CD4-positive, alpha-beta T cell treated with Interleukin-12 subunit alpha and Interleukin-12 subunit beta, for 1 hour (primary cell): ENCODE data around the gene SPATC1L.
A peak's percentile ranks its signal among the peaks of the same experiment; 100 is the strongest.
"Not testable (repeated sequence)": the region's sequence is repeated elsewhere in the genome, so short reads cannot be mapped to it uniquely, and the experiment has no call there.

ENCODE experiments used
- DNase-seq: peaks from one replicate; pipeline ENCODE4 v3.0.0-alpha.2; 2020

Gene SPATC1L

DNA sequence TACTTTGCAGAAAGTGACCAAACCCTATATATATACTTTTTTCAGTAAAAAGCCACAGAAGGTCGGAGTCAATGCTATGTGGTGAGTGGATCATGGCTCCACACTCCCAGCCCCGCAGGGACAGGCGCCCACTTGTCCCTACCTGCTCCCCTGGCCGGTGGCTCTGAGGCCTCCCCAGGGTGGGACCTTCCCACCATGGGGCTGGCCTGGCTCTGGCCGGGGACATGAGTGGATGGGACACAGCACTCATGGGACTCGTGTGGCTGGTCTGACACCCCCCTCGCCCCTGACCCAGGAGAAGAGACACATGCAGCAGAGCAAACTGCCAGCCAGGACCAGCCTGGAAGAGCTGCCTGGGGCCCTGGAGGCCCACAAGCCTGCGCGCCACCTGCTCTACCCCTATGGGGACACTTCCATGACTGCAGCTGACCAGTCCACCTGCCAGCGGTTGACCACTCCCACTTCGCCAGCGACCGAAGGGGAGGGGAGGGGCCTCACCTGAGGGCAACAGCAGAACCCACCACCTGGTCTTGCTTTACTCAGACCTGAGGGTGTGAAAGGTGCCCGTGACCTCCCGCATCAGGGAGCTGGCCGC is 2.2 kb downstream of the SPATC1L start:
- DNase-seq = no peak

DNA sequence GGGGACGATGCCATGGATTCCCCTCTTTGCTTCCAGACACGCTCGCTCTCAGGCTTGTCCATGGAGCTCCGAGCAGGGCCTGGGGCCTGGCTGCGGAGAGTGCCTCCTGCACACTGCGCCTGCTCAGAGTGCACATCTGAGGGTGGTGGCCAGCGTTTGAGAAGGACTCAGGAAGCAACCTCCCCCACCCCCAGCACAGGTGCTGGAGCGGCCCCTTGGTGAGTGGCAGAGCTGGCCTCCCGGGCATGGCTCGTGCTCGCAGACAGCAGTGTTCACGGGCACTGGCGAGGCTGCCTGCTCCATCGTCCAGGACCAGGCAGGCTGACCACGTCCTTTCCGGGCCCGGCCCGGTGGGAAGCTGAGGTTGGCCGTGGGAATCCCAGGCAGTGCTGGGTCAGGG is 2.8 kb downstream of the SPATC1L start:
- no peak for DNase-seq

DNA sequence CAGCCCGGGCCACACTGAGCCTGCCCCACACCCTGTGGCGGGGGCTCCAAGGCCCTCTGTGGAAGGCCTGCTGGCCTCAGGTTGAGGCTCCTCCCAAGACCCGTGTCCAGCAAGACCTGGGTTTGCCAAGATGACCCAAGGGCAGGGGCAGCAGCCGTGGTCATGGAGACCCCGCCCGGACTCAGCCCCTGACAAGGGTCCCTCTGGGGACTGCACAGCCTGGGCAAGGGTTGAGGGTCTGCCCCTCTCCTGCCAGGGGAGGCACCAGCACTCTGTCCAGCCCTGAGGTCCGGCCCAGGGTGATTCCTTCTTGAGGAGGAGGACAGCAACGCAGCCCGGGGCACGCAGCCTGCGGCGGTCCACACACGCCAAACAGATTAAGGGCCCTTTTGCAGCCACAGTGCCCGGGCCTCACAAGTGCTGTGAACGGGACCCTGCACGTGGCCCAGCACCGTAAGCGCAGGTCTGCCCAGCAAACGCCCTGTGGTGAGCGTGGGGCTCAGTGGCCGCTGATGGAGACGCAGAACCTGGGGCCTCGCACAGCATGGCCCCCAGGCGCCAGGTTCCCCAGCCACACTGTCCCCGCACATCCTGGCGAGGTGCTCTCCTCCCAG is 3.4 kb downstream of the SPATC1L start:
- no peak for DNase-seq

DNA sequence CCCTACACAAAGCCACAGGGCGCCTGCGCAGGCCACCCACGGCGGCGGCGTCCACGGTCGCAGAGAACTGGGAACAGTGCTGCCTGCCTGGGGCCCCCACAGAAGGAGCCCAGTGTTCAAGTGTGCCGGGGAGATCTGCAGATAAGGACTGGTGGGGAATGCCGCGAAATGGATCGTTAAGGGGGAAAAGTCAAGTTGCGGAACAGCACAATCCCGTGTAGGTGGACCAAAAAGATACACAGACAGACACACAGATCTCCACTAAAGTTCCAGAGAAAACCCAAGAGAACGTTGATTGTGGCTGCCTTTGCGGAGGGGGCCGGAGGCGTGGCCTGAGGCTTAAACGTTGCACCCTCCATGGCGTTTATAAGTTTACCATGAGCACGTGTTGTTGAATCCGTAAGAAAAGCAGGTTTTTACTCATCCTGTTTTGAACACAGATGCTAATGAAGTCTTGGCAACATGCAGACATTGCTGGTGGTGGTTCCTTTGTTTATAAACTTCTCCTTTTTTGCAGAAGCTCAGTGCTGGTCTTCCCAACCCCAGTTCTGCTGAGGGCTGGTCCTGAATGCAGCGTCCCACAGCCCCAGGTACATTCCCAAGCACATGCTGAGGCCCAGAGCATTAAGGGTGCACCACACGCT is 4.1 kb downstream of the SPATC1L start:
- no peak for DNase-seq

DNA sequence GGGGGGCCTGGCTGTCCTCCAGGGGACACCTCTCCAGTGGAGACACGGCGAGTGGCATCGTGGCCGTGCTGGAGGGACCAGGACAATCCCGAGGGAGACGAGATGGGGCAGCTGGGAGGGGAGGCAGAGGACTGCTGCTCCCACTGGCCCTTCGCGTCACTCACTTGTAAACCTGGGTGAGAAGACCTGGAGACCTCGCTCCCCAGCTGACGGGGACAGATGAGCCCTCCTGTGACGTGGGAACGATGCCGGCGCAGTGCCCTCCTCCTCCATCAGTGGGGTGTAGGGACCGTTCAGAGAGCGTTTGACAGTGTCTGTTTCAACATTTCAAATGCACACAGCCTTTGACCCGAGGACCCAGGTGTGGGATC is 4.6 kb downstream of the SPATC1L start:
- DNase-seq = no peak

DNA sequence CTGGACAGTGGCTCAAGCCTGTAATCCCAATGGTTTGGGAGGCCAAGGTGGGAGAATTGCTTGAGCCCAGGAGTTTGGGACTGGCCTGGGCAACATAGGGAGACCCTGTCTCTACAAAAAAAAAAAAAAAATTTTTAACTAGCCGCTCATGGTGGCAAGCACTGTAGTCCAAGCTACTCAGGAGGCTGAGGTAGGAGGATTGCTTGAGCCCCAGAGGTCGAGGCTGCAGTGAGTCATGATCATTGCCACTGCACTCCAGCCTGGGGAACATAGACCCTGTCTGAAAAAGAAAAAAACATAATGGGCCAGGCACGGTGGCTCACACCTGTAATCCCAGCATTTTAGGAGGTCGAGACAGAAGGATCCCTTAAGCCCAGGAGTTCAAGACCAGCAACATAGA is 5.3 kb downstream of the SPATC1L start:
- no peak for DNase-seq

DNA sequence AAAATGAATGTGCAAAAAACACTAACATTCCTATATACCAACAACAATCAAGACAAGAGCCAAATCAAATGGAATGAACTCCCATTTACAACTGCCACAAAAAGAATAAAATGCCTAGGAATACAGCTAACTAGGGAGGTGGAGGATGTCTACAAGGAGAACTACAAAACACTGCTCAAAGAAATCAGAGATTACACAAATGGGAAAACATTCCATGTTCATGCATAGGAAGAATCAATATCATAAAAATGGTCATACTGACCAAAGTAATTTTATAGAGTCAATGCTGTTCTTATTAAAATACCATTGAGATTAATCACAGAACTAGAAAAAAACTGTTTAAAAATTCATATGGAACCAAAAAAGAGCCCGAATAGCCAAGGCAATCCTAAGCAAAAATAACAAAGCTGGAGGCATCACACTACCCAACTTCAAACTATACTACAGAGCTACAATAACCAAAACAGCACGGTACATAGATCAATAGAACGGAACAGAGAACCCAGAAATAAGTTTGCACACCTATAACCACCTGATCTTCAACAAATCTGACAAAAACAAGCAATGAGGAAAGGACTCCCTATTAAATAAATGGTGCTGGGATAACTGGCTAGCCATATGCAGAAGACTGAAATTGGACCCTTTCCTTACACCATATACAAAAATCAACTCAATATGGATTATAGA is 7.7 kb downstream of the SPATC1L start:
- DNase-seq = not testable (repeated sequence)

DNA sequence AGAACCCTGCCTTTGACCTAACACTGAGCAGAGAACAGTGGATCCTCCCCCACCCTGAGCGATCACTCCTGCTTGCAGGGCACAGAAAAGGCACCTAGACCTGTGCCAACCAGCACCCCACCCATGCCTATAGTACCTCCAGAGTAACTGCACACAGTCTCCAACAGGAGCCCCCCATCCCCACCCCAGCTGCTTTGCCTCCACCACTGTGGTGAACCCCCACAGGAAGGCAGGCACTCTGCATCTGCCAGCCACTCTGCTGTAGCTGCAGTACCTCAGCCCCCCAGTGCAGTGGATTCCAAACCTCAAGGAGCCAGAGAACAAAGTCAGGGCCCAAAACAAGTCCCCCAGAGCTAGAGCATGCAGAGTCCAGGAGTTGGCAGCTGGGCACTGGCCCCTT is 10.7 kb downstream of the SPATC1L start:
- DNase-seq = no peak

DNA sequence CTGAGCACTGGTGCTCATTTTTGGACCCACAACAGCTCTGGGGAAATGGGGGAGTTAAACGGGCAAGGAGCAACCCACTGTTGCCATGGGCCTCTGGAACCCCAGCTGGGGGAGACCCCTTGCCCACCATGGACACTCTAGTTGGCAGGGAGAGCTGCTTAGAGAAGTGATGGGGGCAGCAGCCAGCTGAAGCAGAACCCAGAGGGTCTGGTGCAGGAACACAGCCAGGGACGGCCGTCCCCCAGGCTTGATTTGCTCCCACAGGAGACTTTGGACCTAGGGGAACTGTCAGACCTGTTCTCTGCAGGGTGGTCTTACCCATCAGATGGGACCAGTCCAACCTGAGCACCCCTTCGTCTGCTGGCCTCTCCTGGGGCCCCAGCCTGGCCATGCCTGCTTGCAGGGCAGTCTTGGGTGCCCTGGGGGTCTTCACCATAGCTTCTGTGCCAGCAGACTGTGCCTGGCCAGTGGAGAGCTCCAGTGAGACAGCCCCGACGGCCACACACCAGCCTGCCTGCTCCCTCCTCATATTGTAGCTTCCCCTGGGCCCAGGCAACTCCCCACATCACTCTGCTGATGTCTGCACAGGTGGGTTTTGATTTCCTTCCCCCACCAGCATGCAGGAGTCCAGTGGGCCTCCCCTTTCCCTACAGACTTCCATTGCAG is 11.3 kb downstream of the SPATC1L start:
- no peak for DNase-seq

DNA sequence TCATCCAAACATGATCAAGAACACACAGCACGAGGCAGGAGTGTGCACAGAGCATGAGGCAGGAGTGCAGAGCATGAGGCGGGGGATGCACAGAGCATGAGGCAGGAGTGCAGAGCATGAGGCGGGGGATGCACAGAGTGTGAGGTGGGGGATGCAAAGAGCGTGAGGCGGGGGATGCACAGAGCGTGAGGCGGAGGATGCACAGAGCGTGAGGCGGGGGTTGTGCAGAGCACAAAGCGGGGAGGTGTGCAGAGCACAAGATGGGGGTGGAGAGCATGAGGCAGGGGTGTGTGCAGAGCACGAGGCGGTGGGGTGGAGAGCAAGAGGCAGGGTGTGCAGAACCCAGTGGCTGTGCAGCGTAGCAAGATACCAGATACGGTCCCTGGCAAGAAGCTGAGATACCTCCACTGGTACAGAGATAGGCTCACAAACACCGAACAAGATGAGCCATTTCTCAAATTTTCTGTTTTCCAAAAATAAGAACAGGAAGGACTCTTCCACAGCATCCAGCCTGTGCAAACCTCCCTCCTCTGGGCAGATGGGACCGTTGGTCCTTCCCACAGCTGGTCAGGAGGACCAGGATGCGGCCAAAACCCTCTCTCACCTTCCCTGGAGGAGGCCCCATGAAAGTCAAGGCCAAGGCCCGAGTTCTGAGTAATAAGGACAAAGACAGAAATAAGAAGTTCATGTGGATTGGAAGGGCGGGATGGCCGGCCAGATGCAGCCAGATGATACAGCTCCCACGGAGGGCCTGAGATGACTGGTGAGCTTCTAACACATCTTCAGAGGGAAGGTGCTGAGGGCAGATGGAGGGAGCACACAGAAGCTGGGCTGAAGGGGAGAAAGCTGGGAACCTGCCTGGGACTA is 12.0 kb downstream of the SPATC1L start:
- DNase-seq = no peak

DNA sequence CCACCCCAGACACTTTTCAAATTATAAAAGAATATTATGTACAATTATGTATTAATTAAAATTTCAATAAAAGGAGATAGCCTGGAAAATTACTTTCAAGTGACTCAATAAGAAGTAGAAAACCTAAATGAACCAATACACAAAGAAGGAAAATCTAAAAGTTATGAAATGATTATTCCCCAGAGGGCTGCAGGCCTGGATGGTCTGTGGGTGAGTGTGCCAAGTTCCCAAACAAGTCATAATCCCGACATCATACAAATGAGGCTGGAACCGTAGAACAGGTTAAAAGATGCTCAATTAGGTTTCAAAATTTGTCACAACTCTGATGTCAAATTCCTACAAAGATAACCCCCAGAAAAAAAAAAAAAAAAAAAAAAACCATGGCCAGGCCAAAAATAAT is 12.7 kb downstream of the SPATC1L start:
- no peak for DNase-seq

DNA sequence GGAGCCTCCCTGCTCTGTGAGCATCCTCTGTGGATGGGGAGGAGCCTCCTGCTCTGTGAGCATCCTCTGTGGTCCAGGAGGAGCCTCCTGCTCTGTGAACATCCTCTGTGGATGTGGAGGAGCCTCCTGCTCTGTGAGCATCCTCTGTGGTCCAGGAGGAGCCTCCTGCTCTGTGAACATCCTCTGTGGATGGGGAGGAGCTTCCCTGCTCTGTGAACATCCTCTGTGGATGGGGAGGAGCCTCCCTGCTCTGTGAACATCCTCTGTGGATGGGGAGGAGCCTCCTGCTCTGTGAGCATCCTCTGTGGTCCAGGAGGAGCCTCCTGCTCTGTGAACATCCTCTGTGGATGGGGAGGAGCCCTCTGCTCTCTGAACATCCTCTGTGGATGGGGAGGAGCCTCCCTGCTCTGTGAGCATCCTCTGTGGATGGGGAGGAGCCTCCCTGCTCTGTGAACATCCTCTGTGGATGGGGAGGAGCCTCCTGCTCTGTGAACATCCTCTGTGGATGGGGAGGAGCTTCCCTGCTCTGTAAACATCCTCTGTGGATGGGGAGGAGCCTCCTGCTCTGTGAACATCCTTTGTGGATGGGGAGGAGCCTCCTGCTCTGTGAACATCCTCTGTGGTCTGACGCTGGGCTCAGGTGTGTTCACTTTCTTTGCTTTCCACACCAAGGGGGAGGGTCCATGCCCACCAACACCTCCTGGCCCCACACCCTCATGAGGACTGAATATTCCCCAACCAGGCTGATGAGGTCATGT is 13.6 kb downstream of the SPATC1L start:
- peak; percentile 54 for DNase-seq

DNA sequence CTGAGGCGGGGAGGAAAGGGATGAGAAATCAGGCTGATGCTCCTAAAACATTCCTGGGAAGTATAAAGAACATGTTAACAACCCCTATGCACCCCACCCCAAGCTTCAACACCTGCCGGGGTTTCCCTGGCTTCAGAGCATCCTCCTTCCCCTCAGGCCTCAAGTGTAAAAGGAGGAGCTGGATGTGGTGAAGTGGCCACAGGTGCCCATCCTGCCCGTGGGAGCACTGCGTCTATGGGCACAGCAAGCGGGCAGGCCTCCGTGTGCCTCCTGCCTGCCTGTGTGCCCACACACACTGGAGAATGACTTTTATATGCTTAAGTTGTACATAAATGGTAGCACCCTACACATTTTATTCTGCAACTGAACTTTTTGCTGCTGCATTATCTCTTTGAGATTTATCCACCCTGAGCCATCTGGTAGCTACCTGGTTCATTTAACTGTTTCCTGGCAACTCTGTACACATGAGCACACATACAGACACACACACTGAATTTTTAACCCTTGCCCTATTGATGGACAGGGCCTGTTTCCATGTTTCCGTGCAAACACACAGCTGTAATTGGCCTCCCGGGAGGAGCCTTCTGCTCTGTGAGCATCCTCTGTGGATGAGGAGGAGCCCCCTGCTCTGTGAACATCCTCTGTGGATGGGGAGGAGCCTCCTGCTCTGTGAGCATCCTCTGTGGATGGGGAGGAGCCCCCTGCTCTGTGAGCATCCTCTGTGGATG is 15.4 kb downstream of the SPATC1L start:
- no peak for DNase-seq

DNA sequence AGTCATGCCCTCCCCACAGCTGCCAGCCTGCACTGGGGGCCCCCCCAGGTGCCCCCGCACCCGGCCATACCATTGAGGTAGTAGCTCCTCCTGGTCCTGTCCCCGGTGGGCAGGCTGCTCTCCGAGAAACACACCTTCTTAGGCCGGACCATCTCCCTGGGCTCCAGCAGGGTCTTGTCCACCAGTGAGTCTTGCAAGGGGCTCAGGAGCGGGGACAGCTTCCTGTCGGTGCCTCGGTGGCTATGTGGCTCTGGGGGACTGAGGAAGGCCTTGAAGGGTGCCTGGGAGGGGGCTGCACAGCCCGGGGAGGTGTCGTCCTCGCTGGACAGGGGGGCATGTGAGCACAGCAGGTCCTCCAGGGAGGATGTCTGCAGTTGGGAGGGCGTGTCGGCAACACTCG is 16.0 kb downstream of the SPATC1L start:
- no peak for DNase-seq

DNA sequence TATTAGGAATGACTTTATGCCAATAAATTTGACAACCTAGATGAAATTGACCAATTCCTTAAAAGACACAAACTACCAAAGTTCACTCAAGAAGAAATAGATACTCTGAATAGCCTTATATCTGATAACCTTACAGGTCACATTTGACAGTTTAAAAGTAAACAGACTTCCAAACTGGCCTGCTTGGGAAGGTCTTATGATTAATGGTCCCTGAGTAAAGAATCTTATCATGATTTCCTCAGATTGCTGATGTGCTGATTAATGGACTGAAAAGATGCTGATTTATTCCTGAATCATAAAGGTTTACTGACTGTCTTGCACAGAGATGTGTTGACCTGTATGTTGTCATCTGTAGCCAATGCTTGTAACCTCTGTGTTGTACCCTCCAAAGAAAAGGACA is 19.2 kb downstream of the SPATC1L start:
- no peak for DNase-seq

DNA sequence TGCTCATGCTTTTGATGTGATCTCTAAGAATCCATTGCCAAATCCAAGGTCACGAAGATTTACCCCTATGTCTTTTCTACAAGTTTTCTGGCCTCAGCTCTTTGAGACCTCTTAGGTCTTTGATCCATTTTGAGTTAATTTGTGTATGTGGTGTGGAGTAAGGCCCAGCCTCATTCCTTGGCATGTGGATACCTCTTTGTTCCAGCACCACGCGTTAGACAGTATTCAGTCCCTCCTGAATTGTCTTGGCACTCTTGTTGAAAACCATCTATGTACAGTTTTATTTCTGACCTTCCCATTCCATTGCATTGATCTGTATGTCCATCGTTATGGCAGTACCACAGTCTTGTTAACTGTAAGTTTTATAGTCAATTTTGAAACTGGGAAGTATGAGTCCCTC is 20.9 kb downstream of the SPATC1L start:
- no peak for DNase-seq

DNA sequence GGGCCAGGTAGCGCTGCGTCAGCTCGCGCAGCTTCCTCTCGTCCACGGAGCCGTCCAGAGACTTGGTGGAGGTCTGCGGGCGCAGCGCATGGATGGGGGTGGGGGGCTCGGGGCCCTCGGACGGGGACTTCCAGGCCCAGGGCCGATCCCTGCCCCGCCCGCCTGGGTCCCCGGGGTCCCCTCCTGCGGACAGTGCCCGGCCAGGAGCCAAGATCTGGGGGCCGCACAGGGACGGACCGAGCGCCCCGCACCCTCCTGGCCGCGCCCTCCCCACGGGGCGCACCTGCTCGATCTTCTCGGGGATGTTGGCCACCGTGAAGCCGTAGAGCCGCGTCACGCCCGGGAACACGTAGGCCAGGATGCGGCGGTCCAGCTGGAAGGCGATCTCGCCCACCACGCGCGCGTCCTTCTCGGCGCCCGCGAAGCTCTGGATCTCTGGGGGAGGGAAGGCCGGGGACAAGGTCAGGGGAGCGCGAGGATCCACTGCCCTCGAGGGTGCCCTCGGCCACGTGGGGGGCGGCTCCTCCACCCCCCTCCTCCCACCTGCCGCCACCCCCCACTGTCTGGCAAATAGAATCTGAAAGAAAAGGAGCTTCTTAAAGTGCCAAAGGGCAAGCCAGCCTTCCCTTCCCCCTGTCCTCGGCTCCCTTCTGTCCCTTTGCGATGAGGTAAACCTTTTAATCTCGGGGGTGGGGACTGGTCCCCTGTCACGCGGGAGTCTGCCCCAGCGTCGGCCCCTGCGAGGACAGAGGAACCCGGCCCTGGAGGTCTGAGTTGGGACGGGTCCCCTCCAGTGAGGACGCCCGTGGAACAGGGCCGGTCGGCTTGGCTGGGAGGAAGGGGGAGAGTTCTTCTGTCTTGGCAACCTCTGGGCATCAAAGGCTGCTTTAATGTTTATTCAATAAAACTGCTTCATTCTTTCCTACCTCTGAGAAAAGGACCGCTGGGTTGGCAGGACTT is 22.3 kb downstream of the SPATC1L start:
- DNase-seq = no peak

DNA sequence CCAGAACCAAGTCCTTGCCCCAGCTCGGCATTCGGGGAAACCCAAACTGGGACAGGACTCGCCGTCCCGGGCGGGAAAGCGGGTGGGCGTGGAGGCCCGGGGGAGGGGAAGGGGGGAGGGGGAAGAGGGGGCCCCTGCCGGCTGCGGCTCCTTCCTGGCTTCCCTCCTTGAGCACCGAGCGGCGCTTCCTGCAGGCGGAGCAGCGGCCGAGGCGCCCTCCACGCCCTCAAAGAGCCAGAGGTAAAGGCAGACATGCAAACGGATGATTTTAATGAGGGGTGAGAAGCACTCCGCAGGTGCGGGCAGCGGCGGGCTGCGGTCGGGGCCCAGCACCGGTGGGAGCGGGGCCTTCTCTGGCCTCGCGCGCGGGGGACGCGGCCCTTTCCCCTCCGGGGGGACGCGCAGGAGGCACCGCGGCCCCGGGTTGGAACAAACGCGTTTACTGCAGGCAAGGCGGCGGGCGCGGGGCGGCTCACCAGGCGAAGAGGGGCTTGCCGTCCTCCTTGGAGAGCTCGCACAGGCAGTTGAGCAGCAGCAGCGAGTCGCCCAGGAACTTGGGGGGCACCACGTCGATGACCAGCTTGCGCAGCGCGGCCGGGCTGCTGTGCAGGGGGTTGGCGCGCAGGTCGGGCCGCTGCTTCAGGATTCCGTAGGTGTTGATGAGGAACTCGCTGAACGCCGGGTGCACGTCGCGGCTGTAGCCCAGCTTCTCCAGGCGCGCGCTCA is 23.2 kb downstream of the SPATC1L start:
- DNase-seq = no peak

DNA sequence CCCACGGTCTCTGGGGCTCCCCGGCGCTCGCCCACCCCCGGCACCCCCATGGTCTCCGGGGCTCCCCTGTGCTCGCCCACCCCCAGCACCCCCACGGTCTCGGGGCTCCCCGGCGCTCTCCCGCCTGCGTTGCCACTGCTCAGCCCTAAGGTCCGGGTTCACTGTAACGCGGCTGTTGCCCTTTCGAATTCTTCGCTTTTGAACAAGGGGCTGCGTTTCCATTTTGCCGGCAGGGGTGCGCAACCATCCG is 23.7 kb downstream of the SPATC1L start:
- no peak for DNase-seq
